ENCODE measurements around the gene RPS21.

- TF ChIP-seq CTCF (IDR thresholded peaks at IDR 0.05): no peak
- no peak for TF ChIP-seq ZFX (IDR thresholded peaks at IDR 0.05; ENCODE audit: borderline replicate concordance)
Observed at GRCh38 chr20:62337558-62338293, 49.2 kb upstream of the RPS21 start.
